Peyer's patch (tissue), 4 donors: ENCODE results near the gene CDKN2D.

Experiments
- POLR2A ChIP-seq, 2 donors: fragments of 450-650 bp; IDR thresholded peaks; one replicate each; pipeline ENCODE4 v1.5.1; 2017; ENCODE audit warnings: antibody characterized with exemption in 2 of 2, mild to moderate bottlenecking in 2 of 2, moderate library complexity in 2 of 2
- TF ChIP-seq, protein P1 (sequence below), 6 experiments: fragments of 450-650 bp in 4 of 6; fragments of 200-600 bp in 2 of 6; sonication (generic) in 1 of 6; IDR thresholded peaks; one replicate each; pipeline ENCODE4 v1.5.1; 2017 to 2019; ENCODE audit warnings: antibody characterized with exemption in 6 of 6, mild to moderate bottlenecking in 3 of 6, moderate library complexity in 1 of 6

DNA sequence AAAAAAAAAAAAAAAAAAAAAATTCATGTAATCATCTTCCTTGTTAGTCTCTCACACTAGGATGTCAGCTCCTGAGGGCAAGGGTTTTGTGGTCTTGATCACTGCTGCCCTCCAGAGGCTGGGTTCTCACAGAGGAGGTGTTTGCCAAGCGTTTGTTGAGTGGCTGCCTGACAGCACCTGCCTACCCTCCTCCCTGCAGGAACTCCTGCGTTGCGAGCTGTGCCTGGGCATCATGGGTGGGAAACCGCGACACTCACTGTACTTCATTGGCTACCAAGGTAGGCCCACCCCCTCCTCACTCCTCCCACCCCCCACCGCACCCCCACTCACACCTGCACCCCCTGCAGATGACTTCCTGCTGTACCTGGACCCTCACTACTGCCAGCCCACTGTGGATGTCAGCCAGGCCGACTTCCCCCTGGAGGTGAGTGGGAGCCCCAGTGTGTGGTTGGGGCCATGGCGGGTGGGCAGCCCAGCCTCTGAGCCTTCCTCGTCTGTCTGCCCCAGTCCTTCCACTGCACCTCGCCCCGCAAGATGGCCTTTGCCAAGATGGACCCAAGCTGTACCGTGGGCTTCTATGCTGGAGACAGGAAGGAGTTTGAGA is 17.0 kb downstream of the CDKN2D start:
- no peak for TF ChIP-seq POLR2A (IDR thresholded peaks at IDR 0.05)
- TF ChIP-seq, protein P1, sequence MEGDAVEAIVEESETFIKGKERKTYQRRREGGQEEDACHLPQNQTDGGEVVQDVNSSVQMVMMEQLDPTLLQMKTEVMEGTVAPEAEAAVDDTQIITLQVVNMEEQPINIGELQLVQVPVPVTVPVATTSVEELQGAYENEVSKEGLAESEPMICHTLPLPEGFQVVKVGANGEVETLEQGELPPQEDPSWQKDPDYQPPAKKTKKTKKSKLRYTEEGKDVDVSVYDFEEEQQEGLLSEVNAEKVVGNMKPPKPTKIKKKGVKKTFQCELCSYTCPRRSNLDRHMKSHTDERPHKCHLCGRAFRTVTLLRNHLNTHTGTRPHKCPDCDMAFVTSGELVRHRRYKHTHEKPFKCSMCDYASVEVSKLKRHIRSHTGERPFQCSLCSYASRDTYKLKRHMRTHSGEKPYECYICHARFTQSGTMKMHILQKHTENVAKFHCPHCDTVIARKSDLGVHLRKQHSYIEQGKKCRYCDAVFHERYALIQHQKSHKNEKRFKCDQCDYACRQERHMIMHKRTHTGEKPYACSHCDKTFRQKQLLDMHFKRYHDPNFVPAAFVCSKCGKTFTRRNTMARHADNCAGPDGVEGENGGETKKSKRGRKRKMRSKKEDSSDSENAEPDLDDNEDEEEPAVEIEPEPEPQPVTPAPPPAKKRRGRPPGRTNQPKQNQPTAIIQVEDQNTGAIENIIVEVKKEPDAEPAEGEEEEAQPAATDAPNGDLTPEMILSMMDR (IDR thresholded peaks at IDR 0.05), result peak in 3 of 6 experiments; percentile 20 to 40 (median 33)
